ENCODE measurements around the gene STK24. TPM values are rescaled to one million over a fixed set of nuclear protein-coding genes. Genes with fewer than 3 reads are reported as not detected.
A peak's percentile ranks its signal among the peaks of the same experiment; 100 is the strongest.

STK24 gene
- total RNA-seq, 2 experiments from 2014 or later = 189 to 204 TPM

GRCh38 chr13:98543378-98544103 lies 33.4 kb downstream of the STK24 start:
- ChIA-PET POLR2A (interaction anchor here (0.7 to 3.0 kb wide), 10 partner anchors 8 to 1111 kb away, joined by 3 to 14 read pairs (median 3); partner anchors contain the start of gene STK24), CTCF (interaction anchor here (1.6 to 2.9 kb wide), 3 partner anchors 14 to 110 kb away, joined by 4 to 11 read pairs (median 5); no protein-coding TSS in a partner anchor)
- no peaks in the 10 kb centered on the region for H3K9me3 Mint-ChIP-seq
- DNase-seq = peak; percentile 54
- peaks cover 90% of the 10 kb centered on the region for H3K4me1 Mint-ChIP-seq
- no peaks in the 10 kb centered on the region for H3K27me3 Mint-ChIP-seq
- H3K27ac Mint-ChIP-seq = peak overlapping the region; percentile 66
- peaks cover 41% of the 10 kb centered on the region for H3K36me3 Mint-ChIP-seq (ENCODE audit: low read depth)
- H3K4me3 Mint-ChIP-seq = peak overlapping the region; percentile 40

- DNase-seq = no peak
- ChIA-PET POLR2A (interaction anchor here (0.7 to 3.0 kb wide), 8 partner anchors 14 to 63 kb away, joined by 3 to 14 read pairs (median 4); no protein-coding TSS in a partner anchor), CTCF (interaction anchor here (1.4 to 2.9 kb wide), 4 partner anchors 13 to 111 kb away, joined by 4 to 11 read pairs (median 4); no protein-coding TSS in a partner anchor)
- peak overlapping the region; percentile 40 for H3K4me3 Mint-ChIP-seq
- peaks cover 89% of the 10 kb centered on the region for H3K4me1 Mint-ChIP-seq
- peak overlapping the region; percentile 66 for H3K27ac Mint-ChIP-seq
- no peaks in the 10 kb centered on the region for H3K9me3 Mint-ChIP-seq
- H3K27me3 Mint-ChIP-seq = no peaks in the 10 kb centered on the region
- peaks cover 39% of the 10 kb centered on the region for H3K36me3 Mint-ChIP-seq (ENCODE audit: low read depth)
These were observed 34.1 kb downstream of the STK24 start for GRCh38 chr13:98542568-98543377.

GRCh38 chr13:98541701-98542203 lies 35.2 kb downstream of the STK24 start:
- no peak for DNase-seq
- H3K9me3 Mint-ChIP-seq = no peaks in the 10 kb centered on the region
- peaks cover 40% of the 10 kb centered on the region for H3K36me3 Mint-ChIP-seq (ENCODE audit: low read depth)
- ChIA-PET CTCF (interaction anchor here (1.2 to 2.9 kb wide), 3 partner anchors 16 to 111 kb away, joined by 3 to 11 read pairs (median 4); no protein-coding TSS in a partner anchor), POLR2A (interaction anchor here (0.8 to 3.0 kb wide), 5 partner anchors 13 to 505 kb away, joined by 3 to 14 read pairs (median 4); no protein-coding TSS in a partner anchor)
- H3K27ac Mint-ChIP-seq = no peak overlapping the region
- H3K27me3 Mint-ChIP-seq = no peaks in the 10 kb centered on the region
- H3K4me1 Mint-ChIP-seq = peaks cover 93% of the 10 kb centered on the region
- H3K4me3 Mint-ChIP-seq = no peak overlapping the region

- Mint-ChIP-seq H3K27me3 (no peaks in the 10 kb centered on the region), H3K4me1 (peaks cover 93% of the 10 kb centered on the region), H3K36me3 (ENCODE audit: low read depth) (peaks cover 34% of the 10 kb centered on the region), H3K9me3 (no peaks in the 10 kb centered on the region), H3K4me3 (no peak overlapping the region), H3K27ac (no peak overlapping the region)
- DNase-seq = no peak
- CTCF ChIA-PET = interaction anchor here (0.7 to 1.4 kb wide), 4 partner anchors 35 to 112 kb away, joined by 3 to 4 read pairs (median 4); no protein-coding TSS in a partner anchor
- POLR2A ChIA-PET = interaction anchor here (1.2 to 3.0 kb wide), 4 partner anchors 12 to 76 kb away, joined by 3 to 14 read pairs (median 6); no protein-coding TSS in a partner anchor
These were observed 35.7 kb downstream of the STK24 start for GRCh38 chr13:98541191-98541590.

- ChIA-PET POLR2A (interaction anchor here (1.1 to 2.6 kb wide), 4 partner anchors 12 to 75 kb away, joined by 3 to 7 read pairs (median 4); no protein-coding TSS in a partner anchor), CTCF (interaction anchor here (1.3 kb wide), 2 partner anchors 58 to 113 kb away, joined by 3 to 4 read pairs; no protein-coding TSS in a partner anchor)
- Mint-ChIP-seq H3K36me3 (ENCODE audit: low read depth) (peaks cover 40% of the 10 kb centered on the region), H3K27ac (peak overlapping the region; percentile 6), H3K4me1 (peaks cover 94% of the 10 kb centered on the region), H3K4me3 (no peak overlapping the region), H3K9me3 (no peaks in the 10 kb centered on the region), H3K27me3 (no peaks in the 10 kb centered on the region)
- no peak for DNase-seq
These were observed 36.4 kb downstream of the STK24 start for GRCh38 chr13:98540476-98540875.

GRCh38 chr13:98539666-98540065 lies 37.2 kb downstream of the STK24 start:
- Mint-ChIP-seq H3K36me3 (ENCODE audit: low read depth) (peaks cover 44% of the 10 kb centered on the region), H3K27me3 (no peaks in the 10 kb centered on the region), H3K4me3 (no peak overlapping the region), H3K27ac (no peak overlapping the region), H3K4me1 (peaks cover 94% of the 10 kb centered on the region), H3K9me3 (no peaks in the 10 kb centered on the region)
- no peak for DNase-seq
- POLR2A ChIA-PET = interaction anchor here (1.2 to 2.6 kb wide), 2 partner anchors 11 to 31 kb away, joined by 5 to 7 read pairs; no protein-coding TSS in a partner anchor
- CTCF ChIA-PET = interaction anchor here (1.3 kb wide), 2 partner anchors 57 to 113 kb away, joined by 3 to 4 read pairs; no protein-coding TSS in a partner anchor

GRCh38 chr13:98538876-98539275 lies 38.0 kb downstream of the STK24 start:
- no peaks in the 10 kb centered on the region for H3K9me3 Mint-ChIP-seq
- H3K4me3 Mint-ChIP-seq = no peak overlapping the region
- no peaks in the 10 kb centered on the region for H3K27me3 Mint-ChIP-seq
- peaks cover 94% of the 10 kb centered on the region for H3K4me1 Mint-ChIP-seq
- H3K36me3 Mint-ChIP-seq (ENCODE audit: low read depth) = peaks cover 49% of the 10 kb centered on the region
- H3K27ac Mint-ChIP-seq = peak overlapping the region; percentile 31
- CTCF ChIA-PET = no interaction called here
- POLR2A ChIA-PET = interaction anchor here (1.5 to 3.5 kb wide), 4 partner anchors 10 to 114 kb away, joined by 5 to 16 read pairs (median 6); partner anchors contain the start of gene STK24
- no peak for DNase-seq

GRCh38 chr13:98537740-98538139 lies 39.2 kb downstream of the STK24 start:
- ChIA-PET POLR2A (interaction anchor here (1.3 to 3.5 kb wide), 5 partner anchors 11 to 115 kb away, joined by 3 to 16 read pairs (median 5); partner anchors contain the start of gene STK24), CTCF (interaction anchor here (0.6 kb wide), 1 partner anchor 117 kb away, joined by 3 read pairs; no protein-coding TSS in a partner anchor)
- H3K27me3 Mint-ChIP-seq = no peaks in the 10 kb centered on the region

GRCh38 chr13:98537306-98537705 lies 39.6 kb downstream of the STK24 start:
- peak overlapping the region; percentile 44 for H3K27ac Mint-ChIP-seq
- no peaks in the 10 kb centered on the region for H3K9me3 Mint-ChIP-seq
- peaks cover 52% of the 10 kb centered on the region for H3K36me3 Mint-ChIP-seq (ENCODE audit: low read depth)
- no peak for DNase-seq
- CTCF ChIA-PET = no interaction called here
- H3K4me3 Mint-ChIP-seq = no peak overlapping the region
- POLR2A ChIA-PET = interaction anchor here (1.3 to 3.5 kb wide), 5 partner anchors 11 to 116 kb away, joined by 3 to 16 read pairs (median 5); partner anchors contain the start of gene STK24
- peaks cover 89% of the 10 kb centered on the region for H3K4me1 Mint-ChIP-seq
- no peaks in the 10 kb centered on the region for H3K27me3 Mint-ChIP-seq

More at GRCh38 chr13:98537740-98538139, 39.2 kb downstream of the STK24 start:
- Mint-ChIP-seq H3K4me1 (peaks cover 89% of the 10 kb centered on the region), H3K27ac (no peak overlapping the region), H3K4me3 (no peak overlapping the region), H3K36me3 (ENCODE audit: low read depth) (peaks cover 50% of the 10 kb centered on the region), H3K9me3 (no peaks in the 10 kb centered on the region)
- no peak for DNase-seq

GRCh38 chr13:98536729-98537128 lies 40.2 kb downstream of the STK24 start:
- ChIA-PET POLR2A (interaction anchor here (1.2 to 3.5 kb wide), 5 partner anchors 12 to 54 kb away, joined by 3 to 16 read pairs (median 4); no protein-coding TSS in a partner anchor), CTCF (no interaction called here)

GRCh38 chr13:98535501-98536354 lies 41.2 kb downstream of the STK24 start:
- H3K27ac Mint-ChIP-seq = no peak overlapping the region
- no peaks in the 10 kb centered on the region for H3K27me3 Mint-ChIP-seq
- ChIA-PET POLR2A (interaction anchor here (1.2 to 3.5 kb wide), 4 partner anchors 8 to 29 kb away, joined by 3 to 16 read pairs (median 4); no protein-coding TSS in a partner anchor), CTCF (no interaction called here)
- DNase-seq = no peak
- peaks cover 87% of the 10 kb centered on the region for H3K4me1 Mint-ChIP-seq
- H3K4me3 Mint-ChIP-seq = no peak overlapping the region
- H3K36me3 Mint-ChIP-seq (ENCODE audit: low read depth) = peaks cover 51% of the 10 kb centered on the region
- no peaks in the 10 kb centered on the region for H3K9me3 Mint-ChIP-seq

More at GRCh38 chr13:98536729-98537128, 40.2 kb downstream of the STK24 start:
- no peak for DNase-seq
- Mint-ChIP-seq H3K27ac (no peak overlapping the region), H3K9me3 (no peaks in the 10 kb centered on the region), H3K4me3 (no peak overlapping the region), H3K27me3 (no peaks in the 10 kb centered on the region), H3K36me3 (ENCODE audit: low read depth) (peaks cover 56% of the 10 kb centered on the region), H3K4me1 (peaks cover 88% of the 10 kb centered on the region)
